Measurements from ENCODE around the gene RPL3.

Gene RPL3

GRCh38 chr22:39269095-39269790 is 50.2 kb downstream of the RPL3 start:
- TF ChIP-seq CTCF (IDR thresholded peaks at IDR 0.05; ENCODE audit: low read depth, low read length, missing control alignments) = no peak
- no peak for DNase-seq (ENCODE audit: low read depth)
- in situ Hi-C loops (cut with HindIII; ENCODE audit: low sequenced_read_pairs) = no loop called here
- H3K4me3 ChIP-seq (ENCODE audit: low read depth, low read length) = no peak overlapping the region

GRCh38 chr22:39268645-39269044 is 50.8 kb downstream of the RPL3 start:
- in situ Hi-C loops (cut with HindIII; ENCODE audit: low sequenced_read_pairs) = no loop called here

GRCh38 chr22:39267974-39268373 is 51.4 kb downstream of the RPL3 start:
- H3K4me3 ChIP-seq (ENCODE audit: low read depth, low read length) = no peak overlapping the region
- TF ChIP-seq CTCF (IDR thresholded peaks at IDR 0.05; ENCODE audit: low read depth, low read length, missing control alignments) = no peak
- in situ Hi-C loops (cut with HindIII; ENCODE audit: low sequenced_read_pairs) = no loop called here
- no peak for DNase-seq (ENCODE audit: low read depth)

More at GRCh38 chr22:39268645-39269044, 50.8 kb downstream of the RPL3 start:
- H3K4me3 ChIP-seq (ENCODE audit: low read depth, low read length) = no peak overlapping the region
- no peak for DNase-seq (ENCODE audit: low read depth)
- TF ChIP-seq CTCF (IDR thresholded peaks at IDR 0.05; ENCODE audit: low read depth, low read length, missing control alignments) = no peak

GRCh38 chr22:39266398-39267030 is 52.9 kb downstream of the RPL3 start:
- no peak overlapping the region for H3K4me3 ChIP-seq (ENCODE audit: low read depth, low read length)
- DNase-seq (ENCODE audit: low read depth) = no peak
- no peak for TF ChIP-seq CTCF (IDR thresholded peaks at IDR 0.05; ENCODE audit: low read depth, low read length, missing control alignments)
- in situ Hi-C loops (cut with HindIII; ENCODE audit: low sequenced_read_pairs) = no loop called here

GRCh38 chr22:39265143-39265886 is 54.1 kb downstream of the RPL3 start:
- in situ Hi-C loops (cut with HindIII; ENCODE audit: low sequenced_read_pairs) = no loop called here
- DNase-seq (ENCODE audit: low read depth) = no peak
- no peak overlapping the region for H3K4me3 ChIP-seq (ENCODE audit: low read depth, low read length)
- TF ChIP-seq CTCF (IDR thresholded peaks at IDR 0.05; ENCODE audit: low read depth, low read length, missing control alignments) = no peak

- in situ Hi-C loops (cut with HindIII; ENCODE audit: low sequenced_read_pairs) = no loop called here
- H3K4me3 ChIP-seq (ENCODE audit: low read depth, low read length) = no peak overlapping the region
- no peak for DNase-seq (ENCODE audit: low read depth)
- TF ChIP-seq CTCF (IDR thresholded peaks at IDR 0.05; ENCODE audit: low read depth, low read length, missing control alignments) = no peak
Observed at GRCh38 chr22:39264349-39265038, 54.9 kb downstream of the RPL3 start.

All from astrocyte of the cerebellum (primary cell).